Uterus (tissue), 2 donors: ENCODE data around the gene EXOC4.

Experiments
- CTCF ChIP-seq, 4 experiments: fragments of 200-600 bp in 2 of 4; fragments of 450-650 bp in 2 of 4; sonication (generic) in 2 of 4; IDR thresholded peaks; one replicate each; pipeline ENCODE4 v1.5.1; 2016 to 2019; ENCODE audit warnings: antibody characterized with exemption in 4 of 4, mild to moderate bottlenecking in 2 of 4, moderate library complexity in 1 of 4
- POLR2A ChIP-seq, 2 donors: fragments of 450-650 bp; IDR thresholded peaks; one replicate each; pipeline ENCODE4 v1.6.1; 2016; ENCODE audit warnings: antibody characterized with exemption in 2 of 2, mild to moderate bottlenecking in 1 of 2, moderate library complexity in 1 of 2

GRCh38 chr7:133983685-133984419, 731.0 kb downstream of the EXOC4 start:
- no peak for TF ChIP-seq POLR2A (IDR thresholded peaks at IDR 0.05)
- no peak for TF ChIP-seq CTCF (IDR thresholded peaks at IDR 0.05)
